Thoracic aorta (tissue), 2 donors: ENCODE measurements around the gene CPSF4L. TPM values are rescaled to one million over a fixed set of nuclear protein-coding genes. Genes with fewer than 3 reads are reported as not detected.

Experiments
- ATAC-seq: fragments of 150-250 bp; one replicate; pipeline ENCODE4 v1.8.0; 2017; ENCODE audit warnings: low read depth; ENCODE audit not compliant: insufficient number of reproducible peaks, low FRiP score
- DNase-seq: peaks from one replicate; pipeline ENCODE4 v3.0.0-alpha.2; 2020; ENCODE audit warnings: low spot score
- H3K27ac ChIP-seq, 2 donors: fragments of 200-600 bp; sonication (generic); 1 replicate in 1 of 2; 2 replicates in 1 of 2; pipeline ENCODE4 v1.5.1; 2016; ENCODE audit warnings: mild to moderate bottlenecking in 2 of 2, moderate library complexity in 2 of 2
- H3K27me3 ChIP-seq: fragments of 200-600 bp; sonication (generic); replicated peaks from 2 replicates; pipeline ENCODE4 v1.6.0; 2016; ENCODE audit warnings: mild to moderate bottlenecking; ENCODE audit not compliant: insufficient read depth
- H3K36me3 ChIP-seq: fragments of 200-600 bp; sonication (generic); one replicate; pipeline ENCODE4 v1.5.1; 2016
- H3K4me1 ChIP-seq, 2 donors: fragments of 200-600 bp; sonication (generic); 1 replicate in 1 of 2; 2 replicates in 1 of 2; pipeline versions ENCODE4 v1.5.1 to v1.6.0; 2016; ENCODE audit warnings: low read depth in 2 of 2, mild to moderate bottlenecking in 1 of 2; ENCODE audit not compliant: control insufficient read depth in 1 of 2
- H3K4me3 ChIP-seq: fragments of 200-600 bp; sonication (generic); 2 replicates; pipeline ENCODE4 v1.5.1; 2016; ENCODE audit warnings: mild to moderate bottlenecking
- H3K9me3 ChIP-seq: fragments of 200-600 bp; sonication (generic); 2 replicates; pipeline ENCODE4 v1.5.1; 2016
- CTCF ChIP-seq: fragments of 200-600 bp; sonication (generic); IDR thresholded peaks from one replicate; pipeline ENCODE4 v1.5.1; 2019; ENCODE audit warnings: antibody characterized with exemption
- total RNA-seq, 2 donors: library from RNA; depleted of rRNA; stranded (reverse); fragments of >200 nt; gene quantifications; one replicate each; pipeline versions ENCODE4 v1.1.0 to v1.2.3, GENCODE V29; 2016

Gene CPSF4L
- total RNA-seq, 2 donors from 2014 or later = not detected

GRCh38 chr17:73262676-73263642 is 1.3 kb upstream of the CPSF4L start:
- H3K9me3 ChIP-seq = no peaks in the 10 kb centered on the region
- H3K4me1 ChIP-seq = no peaks in the 10 kb centered on the region
- TF ChIP-seq CTCF = no peak
- H3K36me3 ChIP-seq = no peaks in the 10 kb centered on the region
- no peak for DNase-seq
- H3K4me3 ChIP-seq = no peak overlapping the region
- no peak for ATAC-seq
- H3K27ac ChIP-seq = no peak overlapping the region
- no peaks in the 10 kb centered on the region for H3K27me3 ChIP-seq

- no peaks in the 10 kb centered on the region for H3K9me3 ChIP-seq
- no peak overlapping the region for H3K27ac ChIP-seq
- H3K36me3 ChIP-seq = no peaks in the 10 kb centered on the region
- no peaks in the 10 kb centered on the region for H3K4me1 ChIP-seq
- H3K27me3 ChIP-seq = no peaks in the 10 kb centered on the region
- no peak for TF ChIP-seq CTCF
- ATAC-seq (no peak), DNase-seq (no peak)
- no peak overlapping the region for H3K4me3 ChIP-seq
Measured at GRCh38 chr17:73261952-73262675, 434 bp upstream of the CPSF4L start.

GRCh38 chr17:73257516-73257915 is 4.2 kb downstream of the CPSF4L start:
- Histone ChIP-seq H3K27ac (no peak overlapping the region), H3K4me1 (no peaks in the 10 kb centered on the region), H3K9me3 (no peaks in the 10 kb centered on the region), H3K36me3 (no peaks in the 10 kb centered on the region), H3K4me3 (no peak overlapping the region), H3K27me3 (no peaks in the 10 kb centered on the region)
- no peak for DNase-seq
- no peak for TF ChIP-seq CTCF
- no peak for ATAC-seq

GRCh38 chr17:73256220-73256619 is 5.5 kb downstream of the CPSF4L start:
- no peak for ATAC-seq
- Histone ChIP-seq H3K4me3 (no peak overlapping the region), H3K36me3 (no peaks in the 10 kb centered on the region), H3K4me1 (no peaks in the 10 kb centered on the region), H3K27me3 (no peaks in the 10 kb centered on the region), H3K27ac (no peak overlapping the region), H3K9me3 (no peaks in the 10 kb centered on the region)
- TF ChIP-seq CTCF = no peak
- DNase-seq = no peak

GRCh38 chr17:73255671-73256181 is 6.0 kb downstream of the CPSF4L start:
- Histone ChIP-seq H3K9me3 (no peaks in the 10 kb centered on the region), H3K4me1 (no peaks in the 10 kb centered on the region), H3K27me3 (no peaks in the 10 kb centered on the region), H3K27ac (no peak overlapping the region), H3K4me3 (no peak overlapping the region), H3K36me3 (no peaks in the 10 kb centered on the region)
- no peak for DNase-seq
- TF ChIP-seq CTCF = peak; percentile 99
- ATAC-seq = no peak
